Measurements from ENCODE around the gene RAI2. TPM values are rescaled to one million over a fixed set of nuclear protein-coding genes. Genes with fewer than 3 reads are reported as not detected.

Gene RAI2
- total and polyA plus RNA-seq, 7 experiments from 2014 or later = 0.96 to 2.8 (median 1.9) TPM; not detected in 1

GRCh38 chrX:17831255-17831654 is 29.8 kb downstream of the RAI2 start:
- ATAC-seq (no peak), DNase-seq (no peak)
- Histone ChIP-seq H3K27ac (ENCODE audit: low read depth, low read length) (no peak overlapping the region), H3K27me3 (ENCODE audit: control insufficient read depth in 2 of 2, insufficient read depth in 2 of 2, low read length in 2 of 2) (no peaks in the 10 kb centered on the region), H3K9me3 (ENCODE audit: control insufficient read depth in 2 of 3, low read length in 3 of 3) (no peaks in the 10 kb centered on the region), H3K4me3 (ENCODE audit: low read length) (no peak overlapping the region), H3K36me3 (ENCODE audit: control insufficient read depth in 2 of 3, insufficient read depth in 3 of 3, low read length in 3 of 3) (no peaks in the 10 kb centered on the region), H3K4me1 (ENCODE audit: control insufficient read depth in 2 of 2, insufficient read depth in 2 of 2, low read length in 2 of 2) (no peaks in the 10 kb centered on the region)
- peaks cover 0 to 4% (median 0%) of the 10 kb centered on the region in 5 donors for H3K36me3 Mint-ChIP-seq
- H3K9me3 Mint-ChIP-seq = peaks cover 0 to 5% (median 4%) of the 10 kb centered on the region in 11 donors
- H3K27ac Mint-ChIP-seq = no peak overlapping the region
- H3K4me3 Mint-ChIP-seq = no peak overlapping the region
- intact Hi-C loops (cut with micrococcal nuclease) = no loop called here
- no peaks in the 10 kb centered on the region for H3K4me1 Mint-ChIP-seq
- ChIA-PET POLR2A (no interaction called here), CTCF (no interaction called here)
- peaks cover 0 to 5% (median 0%) of the 10 kb centered on the region in 5 donors for H3K27me3 Mint-ChIP-seq

- no peak for ATAC-seq
These were observed 30.9 kb downstream of the RAI2 start for GRCh38 chrX:17830211-17830610.

GRCh38 chrX:17829566-17829965 is 31.5 kb downstream of the RAI2 start:
- no peaks in the 10 kb centered on the region for H3K4me1 ChIP-seq (ENCODE audit: control insufficient read depth in 2 of 2, insufficient read depth in 2 of 2, low read length in 2 of 2)
- H3K27ac ChIP-seq (ENCODE audit: low read depth, low read length) = no peak overlapping the region
- no peaks in the 10 kb centered on the region for H3K27me3 ChIP-seq (ENCODE audit: control insufficient read depth in 2 of 2, insufficient read depth in 2 of 2, low read length in 2 of 2)
- ChIA-PET CTCF (no interaction called here), POLR2A (interaction anchor here (0.7 kb wide), 1 partner anchor 54 kb away, joined by 4 read pairs; no protein-coding TSS in a partner anchor)
- ATAC-seq = no peak
- H3K9me3 ChIP-seq (ENCODE audit: control insufficient read depth in 2 of 3, low read length in 3 of 3) = no peaks in the 10 kb centered on the region
- H3K9me3 Mint-ChIP-seq = peaks cover 0 to 5% (median 4%) of the 10 kb centered on the region in 11 donors
- no peaks in the 10 kb centered on the region for H3K4me1 Mint-ChIP-seq
- no peak overlapping the region for H3K4me3 Mint-ChIP-seq
- intact Hi-C loops (cut with micrococcal nuclease) = no loop called here
- H3K27ac Mint-ChIP-seq = no peak overlapping the region
- H3K36me3 ChIP-seq (ENCODE audit: control insufficient read depth in 2 of 3, insufficient read depth in 3 of 3, low read length in 3 of 3) = no peaks in the 10 kb centered on the region
- H3K4me3 ChIP-seq (ENCODE audit: low read length) = no peak overlapping the region
- no peak for DNase-seq
- peaks cover 0 to 5% (median 0%) of the 10 kb centered on the region in 5 donors for H3K27me3 Mint-ChIP-seq
- H3K36me3 Mint-ChIP-seq = peaks cover 0 to 4% (median 0%) of the 10 kb centered on the region in 5 donors

More at GRCh38 chrX:17830211-17830610, 30.9 kb downstream of the RAI2 start:
- H3K4me3 Mint-ChIP-seq = no peak overlapping the region
- intact Hi-C loops (cut with micrococcal nuclease) = no loop called here
- peaks cover 0 to 5% (median 4%) of the 10 kb centered on the region in 11 donors for H3K9me3 Mint-ChIP-seq
- no peaks in the 10 kb centered on the region for H3K4me1 Mint-ChIP-seq
- no peak overlapping the region for H3K4me3 ChIP-seq (ENCODE audit: low read length)
- H3K36me3 Mint-ChIP-seq = peaks cover 0 to 4% (median 0%) of the 10 kb centered on the region in 5 donors
- H3K27me3 Mint-ChIP-seq = peaks cover 0 to 5% (median 0%) of the 10 kb centered on the region in 5 donors
- no peaks in the 10 kb centered on the region for H3K4me1 ChIP-seq (ENCODE audit: control insufficient read depth in 2 of 2, insufficient read depth in 2 of 2, low read length in 2 of 2)
- ChIA-PET CTCF (no interaction called here), POLR2A (interaction anchor here (0.6 to 0.7 kb wide), 2 partner anchors 55 to 970 kb away, joined by 3 to 4 read pairs; no protein-coding TSS in a partner anchor)
- H3K9me3 ChIP-seq (ENCODE audit: control insufficient read depth in 2 of 3, low read length in 3 of 3) = no peaks in the 10 kb centered on the region
- no peak overlapping the region for H3K27ac Mint-ChIP-seq
- DNase-seq = no peak
- no peaks in the 10 kb centered on the region for H3K27me3 ChIP-seq (ENCODE audit: control insufficient read depth in 2 of 2, insufficient read depth in 2 of 2, low read length in 2 of 2)
- H3K36me3 ChIP-seq (ENCODE audit: control insufficient read depth in 2 of 3, insufficient read depth in 3 of 3, low read length in 3 of 3) = no peaks in the 10 kb centered on the region
- H3K27ac ChIP-seq (ENCODE audit: low read depth, low read length) = no peak overlapping the region

- H3K4me1 ChIP-seq (ENCODE audit: control insufficient read depth in 2 of 2, insufficient read depth in 2 of 2, low read length in 2 of 2) = no peaks in the 10 kb centered on the region
- H3K9me3 ChIP-seq (ENCODE audit: control insufficient read depth in 2 of 3, low read length in 3 of 3) = no peaks in the 10 kb centered on the region
- Mint-ChIP-seq H3K36me3 (peaks cover 0 to 4% (median 0%) of the 10 kb centered on the region in 5 donors), H3K27me3 (peaks cover 0 to 5% (median 0%) of the 10 kb centered on the region in 5 donors), H3K9me3 (peaks cover 0 to 5% (median 4%) of the 10 kb centered on the region in 11 donors), H3K4me1 (no peaks in the 10 kb centered on the region), H3K4me3 (no peak overlapping the region), H3K27ac (no peak overlapping the region)
- no peak overlapping the region for H3K27ac ChIP-seq (ENCODE audit: low read depth, low read length)
- no peaks in the 10 kb centered on the region for H3K36me3 ChIP-seq (ENCODE audit: control insufficient read depth in 2 of 3, insufficient read depth in 3 of 3, low read length in 3 of 3)
- no peak for DNase-seq
- intact Hi-C loops (cut with micrococcal nuclease) = no loop called here
- H3K27me3 ChIP-seq (ENCODE audit: control insufficient read depth in 2 of 2, insufficient read depth in 2 of 2, low read length in 2 of 2) = no peaks in the 10 kb centered on the region
- no peak for ATAC-seq
- ChIA-PET POLR2A (no interaction called here), CTCF (no interaction called here)
- no peak overlapping the region for H3K4me3 ChIP-seq (ENCODE audit: low read length)
These were observed 32.9 kb downstream of the RAI2 start for GRCh38 chrX:17828171-17828570.

- Mint-ChIP-seq H3K4me1 (no peaks in the 10 kb centered on the region), H3K27me3 (peaks cover 0 to 5% (median 0%) of the 10 kb centered on the region in 5 donors), H3K27ac (no peak overlapping the region), H3K36me3 (peaks cover 0 to 4% (median 0%) of the 10 kb centered on the region in 5 donors), H3K9me3 (peaks cover 0 to 5% (median 4%) of the 10 kb centered on the region in 11 donors), H3K4me3 (no peak overlapping the region)
- DNase-seq (no peak), ATAC-seq (no peak)
- Histone ChIP-seq H3K36me3 (ENCODE audit: control insufficient read depth in 2 of 3, insufficient read depth in 3 of 3, low read length in 3 of 3) (no peaks in the 10 kb centered on the region), H3K27ac (ENCODE audit: low read depth, low read length) (no peak overlapping the region), H3K27me3 (ENCODE audit: control insufficient read depth in 2 of 2, insufficient read depth in 2 of 2, low read length in 2 of 2) (no peaks in the 10 kb centered on the region), H3K4me1 (ENCODE audit: control insufficient read depth in 2 of 2, insufficient read depth in 2 of 2, low read length in 2 of 2) (no peaks in the 10 kb centered on the region), H3K9me3 (ENCODE audit: control insufficient read depth in 2 of 3, low read length in 3 of 3) (no peaks in the 10 kb centered on the region), H3K4me3 (ENCODE audit: low read length) (no peak overlapping the region)
- CTCF ChIA-PET = no interaction called here
- POLR2A ChIA-PET = no interaction called here
- intact Hi-C loops (cut with micrococcal nuclease) = no loop called here
These were observed 34.2 kb downstream of the RAI2 start for GRCh38 chrX:17826609-17827496.

- H3K4me3 ChIP-seq (ENCODE audit: low read length) = no peak overlapping the region
- Mint-ChIP-seq H3K9me3 (peaks cover 0 to 5% (median 4%) of the 10 kb centered on the region in 11 donors), H3K36me3 (peaks cover 0 to 4% (median 0%) of the 10 kb centered on the region in 5 donors), H3K27me3 (no peaks in the 10 kb centered on the region), H3K4me1 (no peaks in the 10 kb centered on the region), H3K27ac (no peak overlapping the region), H3K4me3 (no peak overlapping the region)
- intact Hi-C loops (cut with micrococcal nuclease) = no loop called here
- ATAC-seq = no peak
- H3K4me1 ChIP-seq (ENCODE audit: control insufficient read depth in 2 of 2, insufficient read depth in 2 of 2, low read length in 2 of 2) = no peaks in the 10 kb centered on the region
- POLR2A ChIA-PET = no interaction called here
- no peaks in the 10 kb centered on the region for H3K9me3 ChIP-seq (ENCODE audit: control insufficient read depth in 2 of 3, low read length in 3 of 3)
- H3K27me3 ChIP-seq (ENCODE audit: control insufficient read depth in 2 of 2, insufficient read depth in 2 of 2, low read length in 2 of 2) = no peaks in the 10 kb centered on the region
- DNase-seq = no peak
- CTCF ChIA-PET = no interaction called here
- H3K36me3 ChIP-seq (ENCODE audit: control insufficient read depth in 2 of 3, insufficient read depth in 3 of 3, low read length in 3 of 3) = no peaks in the 10 kb centered on the region
- no peak overlapping the region for H3K27ac ChIP-seq (ENCODE audit: low read depth, low read length)
These were observed 36.1 kb downstream of the RAI2 start for GRCh38 chrX:17824980-17825379.
